Measurements from ENCODE around the gene MBNL1. TPM values are rescaled to one million over a fixed set of nuclear protein-coding genes. Genes with fewer than 3 reads are reported as not detected.

Gene MBNL1
- total RNA-seq, 4 donors from 2014 or later: 353 to 653 (median 495) TPM

DNA sequence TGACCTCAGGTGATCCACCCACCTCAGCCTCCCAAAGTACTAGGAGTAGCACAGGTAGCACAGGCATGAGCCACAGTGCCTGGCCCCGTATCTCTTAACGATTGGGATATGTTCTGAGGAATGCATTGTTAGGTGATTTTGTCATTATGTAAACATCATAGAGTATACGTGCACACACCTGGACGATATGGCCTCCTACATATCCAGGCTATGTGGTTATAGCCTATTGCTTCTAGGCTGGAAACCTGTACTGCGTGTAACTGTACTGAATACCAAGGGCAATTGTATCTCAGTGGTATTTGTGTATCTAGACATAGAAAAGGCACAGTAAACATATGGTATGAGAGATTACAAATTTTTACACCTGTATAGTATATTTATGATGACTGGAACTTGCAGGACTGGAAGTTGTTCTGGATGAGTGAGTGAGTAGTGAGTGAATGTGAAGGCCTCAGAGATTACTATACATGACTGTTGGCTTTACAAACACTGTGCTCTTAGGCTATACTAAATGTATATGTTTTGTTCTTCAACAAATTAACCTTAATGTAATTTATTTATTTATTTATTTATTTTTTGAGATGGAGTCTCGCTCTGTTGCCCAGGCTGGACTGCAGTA is 120.7 kb downstream of the MBNL1 start:
- H3K27me3 ChIP-seq: no peaks in the 10 kb centered on the region
- peaks cover 0 to 90% (median 54%) of the 10 kb centered on the region in 4 donors for H3K4me1 ChIP-seq
- TF ChIP-seq EP300 (IDR thresholded peaks at IDR 0.05) (no peak), POLR2A (IDR thresholded peaks at IDR 0.05) (no peak)
- TF ChIP-seq, protein P1, sequence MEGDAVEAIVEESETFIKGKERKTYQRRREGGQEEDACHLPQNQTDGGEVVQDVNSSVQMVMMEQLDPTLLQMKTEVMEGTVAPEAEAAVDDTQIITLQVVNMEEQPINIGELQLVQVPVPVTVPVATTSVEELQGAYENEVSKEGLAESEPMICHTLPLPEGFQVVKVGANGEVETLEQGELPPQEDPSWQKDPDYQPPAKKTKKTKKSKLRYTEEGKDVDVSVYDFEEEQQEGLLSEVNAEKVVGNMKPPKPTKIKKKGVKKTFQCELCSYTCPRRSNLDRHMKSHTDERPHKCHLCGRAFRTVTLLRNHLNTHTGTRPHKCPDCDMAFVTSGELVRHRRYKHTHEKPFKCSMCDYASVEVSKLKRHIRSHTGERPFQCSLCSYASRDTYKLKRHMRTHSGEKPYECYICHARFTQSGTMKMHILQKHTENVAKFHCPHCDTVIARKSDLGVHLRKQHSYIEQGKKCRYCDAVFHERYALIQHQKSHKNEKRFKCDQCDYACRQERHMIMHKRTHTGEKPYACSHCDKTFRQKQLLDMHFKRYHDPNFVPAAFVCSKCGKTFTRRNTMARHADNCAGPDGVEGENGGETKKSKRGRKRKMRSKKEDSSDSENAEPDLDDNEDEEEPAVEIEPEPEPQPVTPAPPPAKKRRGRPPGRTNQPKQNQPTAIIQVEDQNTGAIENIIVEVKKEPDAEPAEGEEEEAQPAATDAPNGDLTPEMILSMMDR (IDR thresholded peaks at IDR 0.05): no peak
- H3K4me3 ChIP-seq: no peak overlapping the region
- no peaks in the 10 kb centered on the region for H3K9me3 ChIP-seq
- H3K36me3 ChIP-seq: no peaks in the 10 kb centered on the region
- H3K27ac ChIP-seq: peak overlapping the region in 1 of 4 donors; percentile 55
- no peak for DNase-seq (ENCODE audit: low spot score in 2 of 2)
- WGBS, 2 donors: 90 to 95% methylated on average over 6 of the region's 6 CpGs

DNA sequence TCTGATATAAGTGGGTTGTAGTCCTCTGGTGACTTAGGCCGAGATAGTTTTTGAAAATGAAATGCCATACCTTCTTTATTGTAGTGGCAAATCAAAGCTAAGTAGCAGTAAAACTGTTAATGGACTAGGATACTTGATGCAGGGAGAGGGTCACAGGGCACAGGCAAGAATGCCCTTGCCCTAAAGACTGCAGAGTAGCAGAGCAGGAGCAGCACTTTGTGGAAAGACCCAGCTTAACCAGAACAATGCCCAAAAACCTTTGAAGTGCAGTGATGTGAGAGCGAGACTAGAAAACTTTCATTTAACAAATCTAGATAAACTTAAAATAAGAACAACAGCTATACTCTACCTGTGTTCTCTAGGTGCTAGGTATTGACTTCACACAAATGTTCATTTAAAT is 121.9 kb downstream of the MBNL1 start:
- Histone ChIP-seq H3K9me3 (no peaks in the 10 kb centered on the region), H3K27me3 (no peaks in the 10 kb centered on the region), H3K36me3 (no peaks in the 10 kb centered on the region), H3K4me1 (peaks cover 0 to 85% (median 42%) of the 10 kb centered on the region in 4 donors), H3K27ac (no peak overlapping the region), H3K4me3 (no peak overlapping the region)
- no peak for DNase-seq (ENCODE audit: low spot score in 2 of 2)
- TF ChIP-seq POLR2A (IDR thresholded peaks at IDR 0.05) (no peak), EP300 (IDR thresholded peaks at IDR 0.05) (no peak)
- TF ChIP-seq, protein P1 (IDR thresholded peaks at IDR 0.05): no peak
- WGBS, 2 donors: 86 to 88% methylated on average over 2 of the region's 2 CpGs

DNA sequence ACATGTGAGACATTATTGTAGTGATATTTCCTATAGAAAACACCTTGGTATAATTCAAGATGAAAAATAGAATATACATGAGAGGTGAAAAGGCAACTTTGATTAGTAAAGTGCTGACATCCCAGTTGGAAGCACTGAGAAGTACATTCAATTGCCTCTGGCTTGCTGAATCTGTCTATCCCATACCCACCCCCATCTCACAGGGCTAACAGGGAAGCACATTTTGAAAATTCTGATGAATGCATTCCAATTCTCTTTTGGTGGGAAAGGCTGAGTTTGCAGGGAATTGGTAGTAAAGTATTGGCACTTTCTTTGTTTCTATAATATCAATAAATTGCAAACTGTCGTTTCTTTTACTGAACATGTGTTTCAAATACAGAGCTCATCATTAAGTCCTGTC is 122.9 kb downstream of the MBNL1 start:
- Histone ChIP-seq H3K4me3 (no peak overlapping the region), H3K27ac (peak overlapping the region in 1 of 4 donors; percentile 10), H3K36me3 (no peaks in the 10 kb centered on the region), H3K27me3 (no peaks in the 10 kb centered on the region), H3K9me3 (no peaks in the 10 kb centered on the region), H3K4me1 (peaks cover 0 to 85% (median 34%) of the 10 kb centered on the region in 4 donors)
- no peak for DNase-seq (ENCODE audit: low spot score in 2 of 2)
- TF ChIP-seq, protein P1 (IDR thresholded peaks at IDR 0.05): no peak
- 27 to 31% methylated on average over 1 of the region's 1 CpG for WGBS, 2 donors

DNA sequence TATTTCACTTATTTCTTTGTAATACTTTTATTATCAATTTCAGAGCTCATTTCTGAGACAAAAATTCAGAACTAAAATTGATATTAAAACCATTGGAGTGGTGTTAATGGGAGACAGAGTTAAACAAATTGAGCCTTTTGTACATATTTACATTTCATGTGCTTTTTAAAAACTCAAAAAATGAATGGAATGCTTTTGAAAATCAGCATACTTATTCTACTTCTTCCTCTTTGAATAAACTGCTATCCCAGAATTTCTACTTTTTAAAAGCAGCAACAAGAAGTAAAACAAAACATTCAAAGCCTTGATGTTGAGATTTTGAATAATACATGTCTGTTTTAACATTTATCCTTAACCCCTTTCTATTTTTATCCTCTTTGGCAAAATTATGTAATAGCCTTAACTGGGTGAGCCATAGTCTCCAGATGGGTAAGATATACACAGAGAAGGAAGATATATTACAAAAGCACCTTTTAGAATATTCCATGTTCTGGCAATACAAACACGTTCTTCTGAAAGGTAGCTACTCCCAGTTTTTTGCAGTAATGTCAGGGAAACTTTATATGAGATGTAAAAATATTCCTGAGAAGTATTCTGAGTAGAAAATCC is 123.6 kb downstream of the MBNL1 start:
- Histone ChIP-seq H3K4me3 (no peak overlapping the region), H3K27me3 (no peaks in the 10 kb centered on the region), H3K9me3 (no peaks in the 10 kb centered on the region), H3K27ac (peak overlapping the region in 3 of 4 donors; percentile 3 to 64 (median 36)), H3K36me3 (peaks cover 0 to 3% (median 0%) of the 10 kb centered on the region in 3 donors), H3K4me1 (peaks cover 0 to 85% (median 30%) of the 10 kb centered on the region in 4 donors)
- 34 to 53% methylated on average over 1 of the region's 1 CpG for WGBS, 2 donors
- no peak for DNase-seq (ENCODE audit: low spot score in 2 of 2)
- TF ChIP-seq EP300 (IDR thresholded peaks at IDR 0.05): no peak
- TF ChIP-seq, protein P1 (IDR thresholded peaks at IDR 0.05): no peak
- TF ChIP-seq POLR2A (IDR thresholded peaks at IDR 0.05): no peak

DNA sequence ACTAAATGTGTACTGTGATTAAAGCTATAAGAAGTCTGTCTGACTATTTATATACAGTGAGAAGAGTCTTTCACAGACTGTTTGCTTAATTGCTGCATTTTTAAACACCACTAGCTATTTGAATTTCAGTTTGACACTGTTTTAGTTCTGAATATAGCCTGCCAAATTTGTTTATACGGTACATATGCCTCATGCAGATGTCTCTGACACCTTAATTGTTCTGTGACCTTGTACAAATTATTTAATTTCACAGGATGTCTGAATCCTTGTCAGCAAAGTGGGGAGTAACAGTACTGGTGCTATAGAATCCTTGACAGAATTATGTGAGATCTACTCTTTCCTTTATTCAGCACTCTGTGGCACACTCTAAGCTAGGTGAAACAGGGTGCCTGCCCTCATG is 125.5 kb downstream of the MBNL1 start:
- Histone ChIP-seq H3K27me3 (no peaks in the 10 kb centered on the region), H3K4me3 (no peak overlapping the region), H3K27ac (peak overlapping the region in 1 of 4 donors; percentile 32), H3K9me3 (no peaks in the 10 kb centered on the region), H3K4me1 (peaks cover 0 to 85% (median 33%) of the 10 kb centered on the region in 4 donors), H3K36me3 (peaks cover 0 to 3% (median 0%) of the 10 kb centered on the region in 3 donors)
- no peak for TF ChIP-seq EP300 (IDR thresholded peaks at IDR 0.05)
- TF ChIP-seq, protein P1 (IDR thresholded peaks at IDR 0.05): no peak
- TF ChIP-seq POLR2A (IDR thresholded peaks at IDR 0.05): no peak
- WGBS, 2 donors: 92 to 94% methylated on average over 1 of the region's 1 CpG
- no peak for DNase-seq (ENCODE audit: low spot score in 2 of 2)

Measured in tibial nerve (tissue), 4 donors.